Subcutaneous adipose tissue (tissue), 4 donors: Measurements from ENCODE around the gene LSM2. TPM values are rescaled to one million over a fixed set of nuclear protein-coding genes. Genes with fewer than 3 reads are reported as not detected.

Experiments used
- total RNA-seq, 4 donors: library from RNA; depleted of rRNA; stranded (reverse); fragments of >200 nt; gene quantifications; one replicate each; pipeline ENCODE4 v1.1.0, GENCODE V29; 2016
- TF ChIP-seq, protein P1 (sequence below): fragments of 450-650 bp; IDR thresholded peaks from one replicate; pipeline ENCODE4 v1.5.1; 2016; ENCODE audit warnings: low read depth, mild to moderate bottlenecking, control low read depth, antibody characterized with exemption, moderate library complexity

The LSM2 gene
- total RNA-seq, 4 donors from 2014 or later, result 14.3 to 27.5 (median 24.0) TPM

- TF ChIP-seq, protein P1, sequence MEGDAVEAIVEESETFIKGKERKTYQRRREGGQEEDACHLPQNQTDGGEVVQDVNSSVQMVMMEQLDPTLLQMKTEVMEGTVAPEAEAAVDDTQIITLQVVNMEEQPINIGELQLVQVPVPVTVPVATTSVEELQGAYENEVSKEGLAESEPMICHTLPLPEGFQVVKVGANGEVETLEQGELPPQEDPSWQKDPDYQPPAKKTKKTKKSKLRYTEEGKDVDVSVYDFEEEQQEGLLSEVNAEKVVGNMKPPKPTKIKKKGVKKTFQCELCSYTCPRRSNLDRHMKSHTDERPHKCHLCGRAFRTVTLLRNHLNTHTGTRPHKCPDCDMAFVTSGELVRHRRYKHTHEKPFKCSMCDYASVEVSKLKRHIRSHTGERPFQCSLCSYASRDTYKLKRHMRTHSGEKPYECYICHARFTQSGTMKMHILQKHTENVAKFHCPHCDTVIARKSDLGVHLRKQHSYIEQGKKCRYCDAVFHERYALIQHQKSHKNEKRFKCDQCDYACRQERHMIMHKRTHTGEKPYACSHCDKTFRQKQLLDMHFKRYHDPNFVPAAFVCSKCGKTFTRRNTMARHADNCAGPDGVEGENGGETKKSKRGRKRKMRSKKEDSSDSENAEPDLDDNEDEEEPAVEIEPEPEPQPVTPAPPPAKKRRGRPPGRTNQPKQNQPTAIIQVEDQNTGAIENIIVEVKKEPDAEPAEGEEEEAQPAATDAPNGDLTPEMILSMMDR, result no peak
Measured at GRCh38 chr6:31797588-31797987, 9.2 kb downstream of the LSM2 start.

DNA sequence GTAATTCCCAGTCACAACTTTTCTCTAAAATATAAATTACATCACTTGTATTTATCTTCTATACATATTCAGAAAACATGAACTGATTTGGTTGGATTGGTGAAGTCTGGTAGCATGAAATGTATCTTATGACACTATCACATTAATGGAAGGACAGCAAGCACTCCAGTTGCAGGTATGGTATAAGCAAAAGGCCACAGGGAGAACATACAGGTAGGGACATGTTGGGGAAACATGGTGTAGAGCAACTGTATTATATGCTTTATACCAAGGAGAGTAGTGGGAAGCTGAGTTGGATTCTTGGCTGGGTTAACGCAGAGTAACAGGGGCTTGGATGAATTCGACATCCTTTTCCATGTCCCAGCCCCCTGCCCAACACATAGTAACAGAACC is 9.8 kb downstream of the LSM2 start:
- TF ChIP-seq, protein P1, result no peak

- TF ChIP-seq, protein P1, result no peak
Measured at GRCh38 chr6:31795616-31796298, 11.0 kb downstream of the LSM2 start, which contains the start of gene VARS1. Gene VARS1, minus strand, starts transcription at chr6:31795752. Its CDS starts 535 bp downstream, at chr6:31795217.

DNA sequence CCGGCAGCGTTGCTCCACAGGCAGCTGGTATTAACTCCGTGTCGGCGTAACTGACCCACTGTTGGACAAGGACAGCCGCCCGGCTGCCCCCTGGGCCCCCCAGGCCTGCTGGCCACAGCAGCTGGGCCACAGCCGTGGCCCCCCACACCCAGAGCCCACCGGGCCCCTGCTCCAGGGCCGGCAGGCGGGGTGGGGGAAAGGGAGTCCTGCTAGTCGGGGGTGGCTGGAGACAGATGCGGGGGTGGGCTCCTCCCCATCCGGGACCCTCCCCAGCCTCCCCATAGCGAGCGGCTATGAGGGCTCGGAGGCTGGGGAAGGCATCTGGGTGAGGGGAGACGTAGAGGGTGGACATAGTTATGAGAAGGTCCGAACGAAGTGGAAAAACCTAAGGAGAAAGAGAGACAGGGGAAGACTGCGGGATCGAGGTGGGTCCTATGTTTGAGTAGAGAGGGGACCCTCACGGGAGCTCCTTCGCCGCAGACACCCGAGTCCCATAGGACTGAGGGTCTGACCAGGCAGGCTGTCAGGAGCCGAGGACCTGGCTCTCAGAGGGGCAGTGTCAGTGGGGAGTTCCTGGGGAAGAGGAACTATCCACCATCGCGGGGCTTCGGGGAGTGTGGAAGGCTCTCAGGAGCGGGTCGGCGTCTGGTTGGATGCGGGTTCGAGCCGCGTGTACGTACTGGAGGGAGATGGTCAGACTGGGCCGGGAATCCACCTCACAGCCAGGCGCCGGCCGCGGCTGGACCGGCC is 11.7 kb downstream of the LSM2 start:
- TF ChIP-seq, protein P1, result no peak

GRCh38 chr6:31794294-31794865 is 12.4 kb downstream of the LSM2 start:
- TF ChIP-seq, protein P1, result no peak

GRCh38 chr6:31792761-31793171 is 14.0 kb downstream of the LSM2 start:
- TF ChIP-seq, protein P1, result no peak

DNA sequence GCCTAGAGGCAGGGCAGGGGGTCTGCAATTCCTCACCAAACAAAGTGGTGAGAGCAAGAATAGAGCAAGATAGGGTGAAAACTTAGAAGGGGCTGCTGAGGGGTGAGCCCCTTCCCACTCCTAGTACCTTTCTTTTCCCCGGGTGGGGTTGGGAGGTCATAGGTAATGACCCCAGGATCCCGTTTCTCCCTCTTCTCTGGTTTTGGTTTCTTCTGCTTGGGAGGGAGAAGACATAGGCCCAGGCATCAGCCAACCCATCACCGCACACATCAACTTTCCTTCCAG is 14.7 kb downstream of the LSM2 start:
- TF ChIP-seq, protein P1, result no peak
